CD4-positive, alpha-beta T cell treated with Interleukin-21 for 1 hour (primary cell): ENCODE results near the gene SMIM1.

Experiments
- DNase-seq: peaks from one replicate; pipeline ENCODE4 v3.0.0-alpha.2; 2020

Gene SMIM1

GRCh38 chr1:3772715-3773571, at the start of gene SMIM1:
TSS of gene SMIM1 (plus strand) at chr1:3772749. CDS start at chr1:3775374, 2,625 bp downstream.
- DNase-seq = no peak

- DNase-seq = no peak
These were observed 49.7 kb upstream of the SMIM1 start for GRCh38 chr1:3722846-3723245.

GRCh38 chr1:3724416-3725030, 48.0 kb upstream of the SMIM1 start:
- DNase-seq = peak; percentile 67

- DNase-seq = no peak
These were observed 47.2 kb upstream of the SMIM1 start for GRCh38 chr1:3725366-3725765.

GRCh38 chr1:3727042-3727824, 45.3 kb upstream of the SMIM1 start:
- DNase-seq = no peak

- no peak for DNase-seq
These were observed 44.4 kb upstream of the SMIM1 start for GRCh38 chr1:3727825-3728776.

- DNase-seq = no peak
These were observed 42.7 kb upstream of the SMIM1 start for GRCh38 chr1:3729594-3730542.

- DNase-seq = no peak
These were observed 41.9 kb upstream of the SMIM1 start for GRCh38 chr1:3730543-3731247.

- no peak for DNase-seq
These were observed 40.7 kb upstream of the SMIM1 start for GRCh38 chr1:3731583-3732433.

GRCh38 chr1:3732434-3733093, 40.0 kb upstream of the SMIM1 start:
- DNase-seq = no peak

GRCh38 chr1:3733094-3733882, 39.3 kb upstream of the SMIM1 start:
- no peak for DNase-seq

- DNase-seq = no peak
These were observed 38.5 kb upstream of the SMIM1 start for GRCh38 chr1:3733883-3734589.

GRCh38 chr1:3734602-3735001, 37.9 kb upstream of the SMIM1 start:
- DNase-seq = no peak

- no peak for DNase-seq
These were observed 37.4 kb upstream of the SMIM1 start for GRCh38 chr1:3735027-3735681.

- DNase-seq = no peak
These were observed 36.9 kb upstream of the SMIM1 start for GRCh38 chr1:3735688-3736087.

GRCh38 chr1:3736131-3736561, 36.4 kb upstream of the SMIM1 start:
- no peak for DNase-seq

GRCh38 chr1:3736708-3737107, 35.8 kb upstream of the SMIM1 start:
- no peak for DNase-seq
